ENCODE data around the gene TBXAS1.

DNA sequence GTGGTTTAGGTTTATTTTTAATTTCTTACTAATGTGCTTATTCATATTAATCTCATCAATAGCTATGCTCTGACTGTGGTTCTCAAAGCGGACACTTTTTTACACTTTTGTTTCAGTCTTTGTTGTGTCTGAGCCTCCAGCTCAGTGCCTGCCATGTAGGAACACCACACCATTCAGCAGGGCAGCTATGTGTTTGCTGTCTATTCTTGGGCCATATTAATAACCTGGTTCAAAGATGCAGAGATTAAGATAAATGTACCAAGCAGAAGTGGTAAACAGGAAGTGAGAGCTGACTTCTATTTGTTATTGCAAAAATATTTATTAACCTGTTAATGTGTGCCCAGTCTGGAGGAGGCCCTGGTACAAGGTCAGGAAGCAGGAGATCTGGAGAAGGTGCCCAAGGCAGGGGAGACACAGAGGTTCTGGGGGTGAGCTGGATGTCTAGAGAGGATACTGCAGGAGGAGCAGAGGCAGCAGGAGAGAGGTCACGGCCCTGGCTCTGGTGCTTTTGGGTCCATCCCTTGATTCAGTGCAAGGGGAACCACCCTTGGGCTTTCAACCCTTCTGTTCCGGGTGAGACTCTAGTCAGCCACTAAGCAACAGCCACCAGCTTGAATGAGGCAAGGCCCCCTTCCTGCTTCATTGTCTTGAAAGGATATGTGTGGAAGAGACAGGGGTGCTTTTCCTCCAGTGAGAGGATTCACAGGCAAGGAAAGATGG lies 1.9 kb downstream of the TBXAS1 start:
- TF ChIP-seq CTCF (IDR thresholded peaks at IDR 0.05): no peak
- no peak for TF ChIP-seq EP300 (IDR thresholded peaks at IDR 0.05)

All from esophagus muscularis mucosa (tissue), 3 donors.